PC-9 (cell line): Measurements from ENCODE around the gene TBC1D14. TPM values are rescaled to one million over a fixed set of nuclear protein-coding genes. Genes with fewer than 3 reads are reported as not detected.

Experiments used
- BruUV-seq: library from RNA; stranded (reverse); fragments of 400-500 nt; replicated peaks from 2 replicates; lab custom pipeline; 2021; lab: Mats Ljungman, UMichigan
- CTCF ChIA-PET: fragments of 300-600 bp; sonication (Branson Sonifier 250); formaldehyde crosslinking; loops from one replicate; lab custom pipeline; 2022; ENCODE audit warnings: antibody characterized with exemption; lab: Charles Lee
- POLR2A ChIA-PET: fragments of 300-600 bp; sonication (Branson Sonifier 250); formaldehyde crosslinking; loops from one replicate; lab custom pipeline; 2022; ENCODE audit warnings: antibody characterized with exemption; ENCODE audit not compliant: unreplicated experiment; lab: Charles Lee
- DNase-seq, 2 experiments: peaks; one replicate each; pipeline versions ENCODE4 v3.0.0 to v3.0.0-alpha.2; 2015 to 2022; ENCODE audit warnings: mixed read lengths in 1 of 2
- H2AFZ ChIP-seq: fragments of 200-600 bp; sonication (generic); 2 replicates; pipeline ENCODE4 v1.8.1; 2017; ENCODE audit warnings: antibody characterized with exemption
- H3F3A ChIP-seq: fragments of 200-600 bp; sonication (generic); 2 replicates; pipeline ENCODE4 v1.8.1; 2017; ENCODE audit warnings: antibody characterized with exemption, mild to moderate bottlenecking, low read depth; ENCODE audit not compliant: insufficient read depth
- H3K27ac ChIP-seq: fragments of 200-600 bp; sonication (generic); 2 replicates; pipeline ENCODE4 v1.6.1; 2016; ENCODE audit warnings: mixed run types
- H3K27me3 ChIP-seq: fragments of 200-600 bp; sonication (generic); 2 replicates; pipeline ENCODE4 v1.6.1; 2016; ENCODE audit warnings: low read depth, mixed run types; ENCODE audit not compliant: insufficient read depth
- H3K36me3 ChIP-seq: fragments of 200-600 bp; sonication (generic); 2 replicates; pipeline ENCODE4 v1.6.1; 2016; ENCODE audit warnings: low read depth, mixed run types
- H3K4me1 ChIP-seq: fragments of 200-600 bp; sonication (generic); replicated peaks from 2 replicates; pipeline ENCODE4 v1.6.1; 2016; ENCODE audit warnings: mixed run types; ENCODE audit not compliant: insufficient read depth
- H3K4me2 ChIP-seq: fragments of 200-600 bp; sonication (generic); 2 replicates; pipeline ENCODE4 v1.6.1; 2017; ENCODE audit warnings: mixed run types
- H3K4me3 ChIP-seq: fragments of 200-600 bp; sonication (generic); 2 replicates; pipeline ENCODE4 v1.6.1; 2016; ENCODE audit warnings: mixed run types
- H3K79me2 ChIP-seq: fragments of 200-600 bp; sonication (generic); 2 replicates; pipeline ENCODE4 v1.6.1; 2017; ENCODE audit warnings: low read depth, mixed run types
- H3K9me2 ChIP-seq: fragments of 200-600 bp; sonication (generic); 2 replicates; pipeline ENCODE4 v1.8.1; 2017; ENCODE audit warnings: mild to moderate bottlenecking; ENCODE audit not compliant: insufficient read depth
- H3K9me3 ChIP-seq: fragments of 200-600 bp; sonication (generic); 2 replicates; pipeline ENCODE4 v1.8.1; 2016; ENCODE audit warnings: low read depth; ENCODE audit not compliant: insufficient read depth
- H4K20me1 ChIP-seq: fragments of 200-600 bp; sonication (generic); 2 replicates; pipeline ENCODE4 v1.8.1; 2017; ENCODE audit not compliant: insufficient read depth
- CTCF ChIP-seq: fragments of 200-600 bp; sonication (generic); conservative IDR thresholded peaks from 2 replicates; pipeline ENCODE4 v1.6.1; 2017; ENCODE audit warnings: mixed run types, antibody characterized with exemption, mild to moderate bottlenecking, moderate library complexity
- EZH2 ChIP-seq: fragments of 200-600 bp; sonication (generic); IDR thresholded peaks from 2 replicates; pipeline ENCODE4 v1.8.0; 2017; ENCODE audit warnings: antibody characterized with exemption, low read depth
- intact Hi-C: fragments of 100-400 bp; cut with micrococcal nuclease; formaldehyde crosslinking; loops from one replicate; pipeline ENCODE4 v1.10.0; 2022; ENCODE audit not compliant: unreplicated experiment
- total RNA-seq: library from RNA; stranded (reverse); gene quantifications from 2 replicates; pipeline ENCODE4 v1.2.3, GENCODE V29; 2021

TBC1D14 gene
- total RNA-seq, 1 experiment from 2014 or later = 46.2 TPM

GRCh38 chr4:7007142-7007907 is 97.7 kb downstream of the TBC1D14 start:
- no peaks in the 10 kb centered on the region for H3K27me3 ChIP-seq
- ChIA-PET CTCF (interaction anchor here (0.6 kb wide), 1 partner anchor 35 kb away, joined by 3 read pairs; a partner anchor contains a TSS), POLR2A (interaction anchor here (0.5 to 0.6 kb wide), 2 partner anchors 13 to 975 kb away, joined by 3 read pairs; no protein-coding TSS in a partner anchor)
- TF ChIP-seq CTCF (no peak), EZH2 (no peak)
- no TSS peak for BruUV-seq
- 0 out of 2 replicates have a peak, but pooled peaks cover 6% of the 10 kb centered on the region for H3K79me2 ChIP-seq
- H3K9me2 ChIP-seq = no peaks in the 10 kb centered on the region
- 0 out of 2 replicates have a peak, but pooled peaks cover 4% of the 10 kb centered on the region for H3K36me3 ChIP-seq
- H3K27ac ChIP-seq = no peak overlapping the region
- no peaks in the 10 kb centered on the region for H3F3A ChIP-seq
- no peak for DNase-seq
- H3K9me3 ChIP-seq = no peaks in the 10 kb centered on the region
- no peak overlapping the region for H2AFZ ChIP-seq
- no peak overlapping the region for H3K4me3 ChIP-seq
- intact Hi-C loops = no loop called here
- no peak overlapping the region for H3K4me2 ChIP-seq
- no peaks in the 10 kb centered on the region for H3K4me1 ChIP-seq
- no peaks in the 10 kb centered on the region for H4K20me1 ChIP-seq

DNA sequence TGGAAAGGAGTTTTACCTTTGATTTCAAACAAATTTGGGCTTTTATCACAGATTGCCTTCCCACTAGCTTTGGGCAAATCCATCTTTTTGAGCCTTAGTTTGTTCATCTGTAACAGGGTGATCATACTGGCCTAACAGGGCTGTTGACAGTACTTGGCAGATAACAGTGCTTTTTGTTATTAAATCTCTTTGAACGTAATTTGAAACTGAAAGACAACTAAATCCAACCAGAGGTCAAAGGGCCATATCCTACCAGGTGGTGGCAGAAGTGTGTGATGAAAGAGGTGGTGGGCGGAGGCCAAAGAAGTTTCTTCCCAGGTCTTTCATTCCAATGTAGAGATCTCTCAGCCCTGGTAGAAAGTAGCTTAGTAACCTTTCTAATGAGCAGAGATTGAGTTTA is 98.3 kb downstream of the TBC1D14 start:
- no peaks in the 10 kb centered on the region for H3K27me3 ChIP-seq
- no TSS peak for BruUV-seq
- ChIA-PET POLR2A (interaction anchor here (0.5 to 0.6 kb wide), 2 partner anchors 13 to 975 kb away, joined by 3 read pairs; no protein-coding TSS in a partner anchor), CTCF (no interaction called here)
- H3K4me2 ChIP-seq = no peak overlapping the region
- H3K9me2 ChIP-seq = no peaks in the 10 kb centered on the region
- TF ChIP-seq CTCF = no peak
- no peak for TF ChIP-seq EZH2
- intact Hi-C loops = no loop called here
- DNase-seq = no peak
- no peaks in the 10 kb centered on the region for H3F3A ChIP-seq
- no peaks in the 10 kb centered on the region for H4K20me1 ChIP-seq
- no peak overlapping the region for H3K27ac ChIP-seq
- no peak overlapping the region for H3K4me3 ChIP-seq
- H3K9me3 ChIP-seq = no peaks in the 10 kb centered on the region
- no peak overlapping the region for H2AFZ ChIP-seq
- 0 out of 2 replicates have a peak, but pooled peaks cover 2% of the 10 kb centered on the region for H3K79me2 ChIP-seq
- no peaks in the 10 kb centered on the region for H3K4me1 ChIP-seq
- H3K36me3 ChIP-seq = 0 out of 2 replicates have a peak, but pooled peaks cover 4% of the 10 kb centered on the region

GRCh38 chr4:7009564-7009963 is 99.9 kb downstream of the TBC1D14 start:
- Histone ChIP-seq H3K79me2 (no peaks in the 10 kb centered on the region), H3K4me2 (no peak overlapping the region), H3K9me3 (no peaks in the 10 kb centered on the region), H4K20me1 (no peaks in the 10 kb centered on the region), H3K36me3 (0 out of 2 replicates have a peak, but pooled peaks cover 4% of the 10 kb centered on the region), H3K9me2 (no peaks in the 10 kb centered on the region), H3K27me3 (no peaks in the 10 kb centered on the region), H3K4me1 (no peaks in the 10 kb centered on the region), H2AFZ (no peak overlapping the region), H3F3A (no peaks in the 10 kb centered on the region), H3K27ac (no peak overlapping the region), H3K4me3 (no peak overlapping the region)
- no TSS peak for BruUV-seq
- intact Hi-C loops = no loop called here
- POLR2A ChIA-PET = no interaction called here
- TF ChIP-seq EZH2 (no peak), CTCF (no peak)
- DNase-seq = no peak
- CTCF ChIA-PET = no interaction called here
